Omental fat pad (tissue), 4 donors: ENCODE measurements around the gene GPRASP3. TPM values are rescaled to one million over a fixed set of nuclear protein-coding genes. Genes with fewer than 3 reads are reported as not detected.
"Not testable (repeated sequence)": the region's sequence is repeated elsewhere in the genome, so short reads cannot be mapped to it uniquely, and the experiment has no call there.

Experiments
- ATAC-seq: fragments of 150-250 bp; one replicate; pipeline ENCODE4 v1.9.1; 2016; ENCODE audit warnings: mild to moderate bottlenecking, moderate library complexity; ENCODE audit not compliant: low FRiP score
- DNase-seq: peaks from one replicate; pipeline ENCODE4 v3.0.0-alpha.2; 2019; ENCODE audit warnings: low spot score
- CTCF ChIP-seq, 3 donors: fragments of 450-650 bp; IDR thresholded peaks; one replicate each; pipeline ENCODE4 v1.5.1; 2016 to 2017; ENCODE audit warnings: antibody characterized with exemption in 3 of 3, mild to moderate bottlenecking in 3 of 3, moderate library complexity in 2 of 3
- total RNA-seq, 4 donors: library from RNA; depleted of rRNA; stranded (reverse); fragments of >200 nt; gene quantifications; one replicate each; pipeline ENCODE4 v1.1.0, GENCODE V29; 2016

Gene GPRASP3
- total RNA-seq = 1 to 10 TPM; 1.3 to 5.7 (median 3.3) TPM

- DNase-seq (peak; percentile 62), ATAC-seq (peak; percentile 88)
- TF ChIP-seq CTCF (IDR thresholded peaks at IDR 0.05) = no peak
Measured at GRCh38 chrX:102720237-102721168, at the start of gene GPRASP3. Gene GPRASP3, plus strand, starts transcription at chrX:102720743. Its CDS starts 28,253 bp downstream, at chrX:102748996.

- no peak for TF ChIP-seq CTCF (IDR thresholded peaks at IDR 0.05)
- DNase-seq (no peak), ATAC-seq (no peak)
Measured at GRCh38 chrX:102672856-102673255, 47.7 kb upstream of the GPRASP3 start.

- not testable (repeated sequence) for ATAC-seq, DNase-seq
Measured at GRCh38 chrX:102677479-102677878, 43.1 kb upstream of the GPRASP3 start.

GRCh38 chrX:102684772-102685520, 35.6 kb upstream of the GPRASP3 start:
- DNase-seq (no peak), ATAC-seq (no peak)
- no peak for TF ChIP-seq CTCF (IDR thresholded peaks at IDR 0.05)

GRCh38 chrX:102694749-102695148, 25.8 kb upstream of the GPRASP3 start:
- no peak for TF ChIP-seq CTCF (IDR thresholded peaks at IDR 0.05)
- DNase-seq = no peak
- ATAC-seq = no peak

GRCh38 chrX:102696306-102696705, 24.2 kb upstream of the GPRASP3 start:
- TF ChIP-seq CTCF (IDR thresholded peaks at IDR 0.05) = no peak
- DNase-seq = no peak
- ATAC-seq = no peak

- DNase-seq (no peak), ATAC-seq (no peak)
- TF ChIP-seq CTCF (IDR thresholded peaks at IDR 0.05) = no peak
Measured at GRCh38 chrX:102697494-102697893, 23.0 kb upstream of the GPRASP3 start.
